GM18502 (cell line): ENCODE data around the gene MLLT3.

Source experiments
- ATAC-seq: cut with Tn5 transposase; IDR thresholded peaks from one replicate; pipeline ENCODE4 v1.9.1; 2021; ENCODE audit warnings: mild to moderate bottlenecking; ENCODE audit not compliant: unreplicated experiment, poor library complexity

Gene MLLT3

DNA sequence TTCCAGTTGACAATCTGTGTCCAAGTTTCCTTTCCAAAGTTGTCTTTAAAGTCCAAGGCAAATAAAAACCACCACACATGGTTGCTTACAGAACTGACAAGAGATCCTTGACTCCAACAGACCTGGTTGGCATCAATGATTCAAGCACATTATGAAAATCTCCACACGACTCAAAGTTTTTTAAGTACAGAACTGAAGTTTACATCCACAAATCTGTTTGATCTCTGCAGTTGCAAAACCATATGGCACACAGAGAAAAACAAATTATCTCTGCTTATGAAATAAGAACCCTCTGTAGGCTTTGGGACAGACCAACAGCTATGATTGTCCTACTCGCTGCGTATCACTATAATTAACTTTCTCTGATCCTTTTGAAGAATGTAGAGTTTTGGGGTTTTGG is 60.8 kb downstream of the MLLT3 start:
- no peak for ATAC-seq

DNA sequence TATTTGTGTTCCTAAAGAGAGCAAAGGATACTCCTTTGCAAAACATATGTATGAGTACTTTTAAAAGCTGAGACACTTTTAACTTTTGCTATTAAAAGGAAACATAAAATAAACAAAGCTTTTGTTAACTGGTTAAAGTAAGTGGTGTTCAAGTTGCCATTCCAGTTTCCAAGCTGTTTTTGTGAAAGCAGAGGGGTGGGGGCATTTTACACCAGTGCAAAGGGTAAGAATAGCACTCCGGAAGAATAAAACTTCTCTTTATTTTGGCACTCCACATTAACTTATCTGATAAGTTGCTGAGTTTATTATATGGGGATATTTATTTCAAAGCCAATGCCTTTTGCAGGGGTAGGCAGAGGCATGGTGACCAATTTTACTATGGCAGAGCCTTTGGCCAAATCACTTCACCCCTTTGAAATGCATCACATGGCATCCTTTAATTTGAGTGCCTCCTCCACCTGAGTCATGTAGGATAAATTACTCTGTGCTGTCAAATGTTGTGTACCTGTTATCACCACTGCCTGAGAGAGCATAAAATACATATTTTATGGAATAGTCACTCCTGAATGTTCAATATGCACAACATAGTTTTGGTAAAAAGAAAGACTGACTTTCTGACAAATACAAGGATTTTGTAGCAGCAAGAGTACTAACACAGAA is 62.9 kb downstream of the MLLT3 start:
- ATAC-seq, result no peak

DNA sequence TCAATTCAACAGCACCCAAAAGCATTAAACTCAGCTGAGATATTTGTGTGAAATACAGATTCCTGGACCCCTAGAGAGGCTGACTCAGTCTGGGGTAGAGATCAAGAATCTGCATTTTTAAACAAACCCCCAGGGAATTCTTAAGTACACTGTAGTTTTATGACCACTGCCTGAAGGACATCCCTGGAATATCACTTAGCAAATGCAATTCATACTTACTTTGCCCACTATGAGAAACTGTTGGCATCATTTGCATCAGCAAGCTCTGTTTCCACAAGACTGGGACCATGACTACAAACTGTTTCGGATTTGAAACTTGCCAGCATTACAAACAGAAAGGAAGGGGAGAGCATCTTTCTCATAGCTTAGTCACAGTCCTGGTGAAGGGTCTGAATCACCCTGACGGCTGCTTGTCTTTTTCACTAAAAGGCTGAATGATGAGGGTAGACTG is 63.7 kb downstream of the MLLT3 start:
- ATAC-seq, result no peak

DNA sequence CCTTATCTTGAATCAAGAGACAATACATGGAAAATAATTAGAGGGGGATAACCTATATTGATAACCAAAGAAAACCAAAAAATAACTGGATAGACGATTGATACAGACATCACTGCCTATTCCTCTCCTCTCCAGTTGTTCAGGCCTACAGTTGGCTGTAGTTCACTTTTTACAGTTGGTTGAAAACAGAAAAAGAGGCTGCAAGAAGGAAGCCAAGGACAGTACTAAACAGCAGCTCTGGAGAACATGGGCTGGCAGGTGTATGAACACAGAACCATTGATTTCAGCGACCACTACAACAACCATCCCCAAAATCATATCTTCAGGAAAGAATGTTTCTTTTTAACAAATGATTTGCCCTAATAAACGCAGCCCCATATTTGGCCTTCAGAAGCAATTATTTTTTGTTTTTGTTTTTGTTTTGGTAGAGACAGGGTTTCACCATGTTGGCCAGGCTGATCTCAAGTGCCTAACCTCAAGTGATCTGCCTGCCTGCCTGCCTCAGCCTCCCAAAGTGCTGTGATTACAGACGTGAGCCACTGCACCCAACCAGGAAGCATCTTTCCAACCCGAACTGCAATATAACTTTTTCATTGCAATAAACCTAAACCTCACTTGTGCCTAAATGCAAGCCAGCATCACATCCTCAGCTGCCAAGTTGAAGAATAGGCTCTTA is 64.3 kb downstream of the MLLT3 start:
- ATAC-seq, result no peak

DNA sequence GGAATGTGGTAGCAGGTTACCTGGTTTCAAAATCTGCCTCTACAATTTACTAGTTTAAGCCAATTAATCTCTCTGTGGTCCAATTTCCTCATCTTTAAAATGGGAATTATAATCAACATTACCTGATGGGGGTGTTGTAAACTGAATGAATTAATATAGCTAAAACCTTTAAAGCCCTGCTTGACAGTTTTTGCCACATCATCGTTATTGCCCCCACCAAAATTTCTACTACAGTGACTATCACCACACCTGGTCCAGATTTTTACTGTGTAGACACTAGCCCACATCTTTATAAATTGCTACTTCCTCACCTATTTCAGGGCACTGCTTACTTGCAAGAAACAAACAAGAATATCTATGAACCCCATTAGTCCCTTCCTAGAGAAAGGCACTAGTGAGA is 65.0 kb downstream of the MLLT3 start:
- no peak for ATAC-seq

DNA sequence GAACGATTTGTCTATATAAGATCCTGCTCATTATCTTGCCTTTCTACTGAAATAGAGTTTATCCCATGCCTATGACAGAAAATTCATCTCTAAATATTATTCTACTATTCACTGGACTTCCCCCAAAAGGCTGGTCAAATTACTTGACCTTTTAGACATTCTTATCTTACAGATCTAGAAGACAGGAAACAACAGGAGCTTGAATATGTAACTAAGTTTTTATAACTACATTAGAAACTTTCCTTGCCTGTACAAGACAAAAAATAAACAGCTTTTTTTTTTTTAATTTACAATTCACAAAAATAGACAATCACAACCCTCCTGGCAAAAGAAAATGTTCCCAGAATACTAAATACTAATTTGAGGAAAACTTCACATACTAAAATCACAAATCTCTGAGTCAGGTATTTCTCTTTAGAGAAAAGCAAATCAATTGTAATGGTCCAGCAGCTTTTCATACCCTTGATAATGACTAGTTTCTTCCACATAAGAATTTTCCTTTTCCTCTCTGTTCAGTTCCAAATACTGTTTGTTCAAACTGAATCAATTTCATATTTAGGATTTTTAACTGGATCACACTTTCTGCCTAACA is 68.6 kb downstream of the MLLT3 start:
- ATAC-seq, result peak; percentile 33

DNA sequence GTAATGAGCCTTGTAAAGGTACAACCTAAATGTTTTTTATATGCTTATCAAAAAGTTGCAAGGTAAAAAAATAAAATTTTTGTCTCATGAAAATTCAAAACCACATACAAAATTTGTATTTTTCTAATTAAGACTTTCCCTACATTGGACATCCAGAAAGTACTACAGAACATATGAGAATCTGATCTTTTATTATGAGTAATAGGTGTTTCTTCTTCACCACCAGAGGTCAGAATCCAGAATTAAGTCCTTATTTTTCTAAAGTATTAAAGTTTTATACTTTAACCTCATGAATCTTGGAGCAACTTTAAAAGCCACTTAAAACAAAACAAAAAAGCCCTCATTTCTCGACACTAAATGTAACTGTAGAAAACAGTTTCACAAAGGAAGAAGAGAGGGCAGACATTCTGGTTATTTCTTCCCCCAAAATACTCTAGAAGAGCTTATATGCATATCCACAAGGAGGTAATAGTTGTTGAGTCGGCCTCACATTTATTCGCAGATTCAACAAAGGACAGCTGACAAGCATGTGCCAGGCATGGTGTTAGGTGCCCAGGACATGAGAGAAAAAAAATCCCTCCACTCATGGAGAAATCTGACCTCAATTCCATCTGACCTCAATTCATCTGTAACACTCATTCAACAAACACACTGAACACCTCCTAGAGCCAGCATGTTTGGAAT is 69.3 kb downstream of the MLLT3 start:
- peak; percentile 47 for ATAC-seq

DNA sequence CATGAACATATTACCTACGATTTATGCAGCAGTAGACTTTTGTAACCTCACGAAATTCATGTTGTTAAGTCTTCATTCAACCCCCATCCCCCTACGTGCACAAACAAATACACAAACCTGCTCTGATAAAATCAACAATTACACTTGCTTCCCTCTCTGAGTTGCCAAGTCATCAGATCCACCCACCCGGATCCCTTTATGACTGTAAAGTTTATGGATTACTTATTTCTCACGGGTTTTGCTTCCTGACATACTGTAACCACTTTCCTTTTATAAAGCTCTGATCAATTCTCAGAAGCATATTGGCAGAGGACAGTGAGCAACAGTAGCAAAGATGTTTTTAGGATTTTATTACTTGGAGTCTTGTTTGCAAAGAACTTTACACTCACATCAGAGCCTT is 70.5 kb downstream of the MLLT3 start:
- peak; percentile 61 for ATAC-seq

DNA sequence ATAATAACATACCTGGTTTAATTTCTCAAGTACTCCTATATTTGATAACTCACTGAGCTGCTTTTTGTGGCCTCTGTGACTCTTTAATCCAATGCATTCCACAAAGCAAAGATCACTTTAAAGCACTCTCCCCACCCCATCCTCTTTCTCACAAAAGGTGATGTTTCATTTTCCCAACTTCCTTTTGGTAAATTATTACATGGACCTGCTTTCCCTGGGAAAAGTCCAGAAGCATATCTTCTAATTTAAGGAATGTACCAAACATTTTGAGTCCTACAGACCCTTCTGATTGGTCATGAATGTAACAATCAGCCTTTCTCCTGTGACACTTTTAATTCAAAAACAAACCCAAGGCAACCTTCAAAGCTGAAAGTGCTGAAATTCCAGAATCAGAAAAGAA is 71.1 kb downstream of the MLLT3 start:
- ATAC-seq, result no peak

DNA sequence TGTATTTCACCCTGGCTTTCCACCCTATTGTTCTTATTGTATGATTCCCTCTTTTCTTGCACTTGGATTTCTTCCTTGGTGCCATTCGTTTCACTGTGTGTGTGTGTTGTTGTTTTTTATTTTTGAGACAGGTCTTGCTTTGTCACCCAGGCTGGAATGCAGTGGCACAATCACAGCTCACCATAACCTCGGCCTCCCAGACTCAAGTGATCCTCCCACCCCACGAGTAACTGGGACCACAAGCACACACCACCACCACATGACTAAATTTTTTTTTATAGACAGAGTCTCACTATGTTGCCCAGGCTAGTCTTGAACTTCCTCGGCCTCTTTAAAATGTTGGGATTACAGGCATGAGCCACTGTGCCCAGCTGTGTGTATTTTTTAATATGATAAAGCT is 72.0 kb downstream of the MLLT3 start:
- no peak for ATAC-seq

DNA sequence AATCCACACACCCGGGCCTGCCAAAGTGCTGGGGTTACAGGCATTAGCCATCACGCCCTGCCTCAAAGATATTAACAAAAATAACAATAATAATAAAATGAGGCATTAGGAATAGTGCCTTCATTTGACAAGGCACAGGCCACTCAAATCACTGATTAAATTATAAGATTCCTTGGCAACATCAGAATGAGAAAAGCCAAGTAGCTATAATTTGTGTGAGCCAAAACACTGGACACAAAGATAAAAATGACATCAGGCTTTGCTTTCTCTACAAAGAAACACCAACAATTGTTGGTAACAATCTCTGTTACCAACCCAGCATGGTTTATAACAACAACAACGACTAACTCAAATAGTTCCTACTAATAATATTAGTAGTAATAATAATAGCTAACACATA is 73.2 kb downstream of the MLLT3 start:
- ATAC-seq, result no peak

DNA sequence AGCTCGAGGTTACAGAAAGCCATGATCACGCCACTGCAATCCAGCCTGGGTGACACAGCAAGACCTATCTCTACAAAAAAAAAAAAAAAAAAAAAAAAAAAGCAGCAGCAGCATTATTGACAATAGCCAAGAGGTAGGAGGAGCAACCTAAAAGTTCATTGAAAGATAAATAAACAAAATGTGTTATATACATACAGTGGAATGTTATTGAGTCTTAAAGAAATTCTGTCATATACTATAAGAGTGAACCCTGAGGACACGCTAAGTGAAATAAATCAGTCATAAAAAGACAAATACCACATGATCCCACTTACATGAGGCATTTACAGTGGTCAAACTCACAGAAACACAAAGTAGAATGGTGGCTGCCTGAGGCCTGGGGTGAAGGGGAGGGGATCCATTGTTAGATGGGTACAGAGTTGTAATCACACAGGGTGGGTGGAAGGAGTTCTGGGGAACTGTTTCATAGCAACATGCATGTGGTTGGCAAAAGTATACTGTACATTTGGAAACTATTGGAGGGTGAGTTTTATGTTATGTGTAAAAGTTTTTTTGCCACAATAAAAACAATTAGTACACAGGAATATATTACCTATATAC is 77.2 kb downstream of the MLLT3 start:
- no peak for ATAC-seq

DNA sequence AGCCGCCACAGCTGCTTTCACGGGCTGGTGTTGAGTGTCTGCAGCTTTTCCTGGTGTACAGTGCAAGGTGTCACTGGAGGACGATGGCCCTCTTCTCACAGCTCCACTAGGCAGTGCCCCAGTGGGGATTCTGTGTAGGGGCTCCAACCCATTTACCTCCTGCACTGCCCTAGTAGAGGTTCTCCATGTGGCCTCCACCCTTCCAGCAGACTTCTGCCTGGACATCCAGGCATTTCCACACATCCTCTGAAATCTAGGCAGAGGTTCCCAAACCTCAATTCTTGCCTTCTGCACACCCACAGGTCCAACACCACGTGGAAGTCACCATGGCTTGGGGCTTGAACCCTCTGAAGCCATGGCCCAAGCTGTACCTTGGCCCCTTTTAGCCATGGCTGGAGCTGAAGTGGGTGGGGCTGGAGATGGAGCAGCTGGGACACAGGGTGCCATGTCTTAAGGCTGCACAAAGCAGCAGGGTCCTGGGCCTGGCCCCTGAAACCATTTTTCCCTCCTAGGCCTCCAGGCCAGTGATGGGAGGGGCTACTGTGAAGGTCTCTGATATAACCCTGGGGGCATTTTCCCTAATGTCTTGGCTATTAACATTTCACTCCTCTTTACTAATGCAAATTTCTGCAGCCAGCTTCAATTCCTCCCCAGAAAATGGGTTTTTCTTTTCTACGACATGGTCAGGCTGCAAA is 82.0 kb downstream of the MLLT3 start:
- no peak for ATAC-seq

DNA sequence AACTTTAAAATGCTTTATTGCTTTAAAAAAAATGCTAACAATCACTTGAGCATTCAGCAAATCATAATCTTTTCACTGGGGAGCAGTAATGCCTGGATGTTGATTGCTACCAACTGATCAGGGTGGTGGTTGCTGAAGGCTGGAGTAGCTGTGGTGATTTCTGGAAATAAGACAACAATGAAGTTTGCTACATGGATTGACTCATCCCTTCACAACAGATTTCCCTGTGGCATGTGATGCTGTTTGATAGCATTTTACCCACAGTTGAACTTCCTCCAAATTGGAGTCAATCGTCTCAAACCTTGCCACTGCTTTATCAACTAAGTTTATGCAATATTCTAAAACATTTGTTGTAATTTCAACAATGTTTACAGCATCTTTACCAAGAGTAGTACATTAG is 83.3 kb downstream of the MLLT3 start:
- no peak for ATAC-seq

DNA sequence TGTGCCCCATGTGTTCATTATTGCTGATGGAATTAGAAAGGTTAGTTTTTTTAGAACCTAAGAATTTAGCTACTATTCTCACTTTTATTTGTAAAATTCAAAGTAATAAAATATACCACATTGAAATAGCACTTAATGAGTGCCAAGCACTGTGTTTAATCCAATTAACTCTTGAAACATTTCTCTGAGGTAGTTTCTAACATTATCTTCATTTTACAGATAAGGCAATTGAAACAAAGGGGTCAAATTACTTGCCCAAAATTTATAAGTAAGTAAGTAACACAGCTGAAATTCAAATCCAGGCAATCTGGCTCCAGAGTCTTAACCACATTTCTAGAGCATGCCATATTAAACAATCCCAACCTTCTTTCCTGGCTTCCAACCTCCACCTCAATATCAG is 84.2 kb downstream of the MLLT3 start:
- ATAC-seq, result no peak

DNA sequence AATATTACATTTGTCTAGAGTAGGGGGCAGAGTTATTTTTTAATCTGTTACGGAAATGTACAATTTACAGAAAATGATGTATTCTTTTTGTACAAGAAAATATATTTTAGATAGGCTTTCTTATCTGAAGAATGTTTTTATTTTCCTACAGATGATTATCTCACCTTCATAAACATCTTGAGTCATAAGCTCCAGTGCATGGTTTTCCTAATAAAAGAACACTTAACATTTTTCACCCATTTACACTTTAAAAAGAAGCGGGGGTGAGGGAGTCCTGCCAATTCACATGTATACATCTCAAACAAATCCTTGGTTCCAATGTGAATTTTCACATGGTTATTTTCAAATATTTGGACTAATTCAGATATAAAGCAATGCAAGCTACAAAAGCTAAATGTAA is 85.0 kb downstream of the MLLT3 start:
- ATAC-seq, result no peak

DNA sequence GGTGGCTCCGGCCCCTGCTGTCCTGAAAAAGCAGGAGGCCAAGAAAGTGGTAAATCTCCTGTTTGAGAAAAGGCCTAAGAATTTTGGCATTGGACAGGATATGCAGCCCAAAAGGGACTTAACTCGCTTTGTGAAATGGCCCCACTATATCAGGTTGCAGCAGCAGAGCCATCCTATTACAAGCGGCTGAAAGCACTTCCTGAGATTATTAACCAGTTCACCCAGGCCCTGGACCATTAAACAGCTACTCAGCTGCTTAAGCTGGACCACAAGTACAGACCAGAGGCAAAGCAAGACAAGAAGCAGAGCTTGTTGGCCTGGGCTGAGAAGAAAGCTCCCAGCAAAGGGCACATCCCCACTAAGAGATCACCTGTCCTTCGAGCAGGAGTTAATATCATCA is 89.7 kb downstream of the MLLT3 start:
- ATAC-seq, result no peak

DNA sequence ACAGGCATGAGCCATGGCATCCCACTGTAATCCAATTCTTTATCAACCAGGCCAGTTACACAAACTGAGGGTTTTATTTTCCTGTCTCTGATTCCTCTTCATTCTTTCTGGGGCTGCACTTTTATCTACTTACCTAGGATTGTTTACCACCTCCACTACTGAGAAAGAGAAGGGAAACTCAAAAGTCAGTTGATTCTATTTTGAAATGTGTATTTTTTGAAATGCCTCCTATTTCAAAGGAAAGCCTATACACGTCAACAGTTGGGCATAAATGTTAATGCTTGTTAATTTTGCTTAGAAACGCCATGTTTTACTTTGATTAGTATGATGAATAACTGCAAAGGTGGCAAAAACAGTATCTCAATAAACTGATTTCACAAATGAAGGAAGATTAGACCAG is 92.5 kb downstream of the MLLT3 start:
- no peak for ATAC-seq

DNA sequence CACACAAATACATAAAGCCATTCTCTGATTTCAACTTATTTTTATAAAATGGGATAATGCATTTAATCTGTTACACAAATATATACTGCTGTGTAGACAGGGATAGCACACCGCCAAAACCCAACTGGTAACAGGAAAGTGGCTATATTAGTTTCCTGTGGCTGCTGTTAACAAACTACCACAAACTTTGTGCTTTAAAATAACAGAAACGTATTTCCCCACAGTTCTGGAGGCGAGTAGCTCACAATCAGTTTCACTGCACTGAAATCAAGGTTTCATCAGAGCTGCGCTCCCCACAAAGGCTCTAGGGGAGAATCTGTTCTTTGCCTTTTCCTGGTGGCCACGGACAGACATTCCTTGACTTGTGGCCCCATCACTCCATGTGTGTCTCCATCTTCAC is 94.0 kb downstream of the MLLT3 start:
- ATAC-seq, result no peak
